HG03442 (cell line): ENCODE data around the gene SF3A1.

Experiments
- ATAC-seq: cut with Tn5 transposase; IDR thresholded peaks from one replicate; pipeline ENCODE4 v1.9.1; 2021; ENCODE audit warnings: mild to moderate bottlenecking, moderate library complexity; ENCODE audit not compliant: unreplicated experiment

The SF3A1 gene

DNA sequence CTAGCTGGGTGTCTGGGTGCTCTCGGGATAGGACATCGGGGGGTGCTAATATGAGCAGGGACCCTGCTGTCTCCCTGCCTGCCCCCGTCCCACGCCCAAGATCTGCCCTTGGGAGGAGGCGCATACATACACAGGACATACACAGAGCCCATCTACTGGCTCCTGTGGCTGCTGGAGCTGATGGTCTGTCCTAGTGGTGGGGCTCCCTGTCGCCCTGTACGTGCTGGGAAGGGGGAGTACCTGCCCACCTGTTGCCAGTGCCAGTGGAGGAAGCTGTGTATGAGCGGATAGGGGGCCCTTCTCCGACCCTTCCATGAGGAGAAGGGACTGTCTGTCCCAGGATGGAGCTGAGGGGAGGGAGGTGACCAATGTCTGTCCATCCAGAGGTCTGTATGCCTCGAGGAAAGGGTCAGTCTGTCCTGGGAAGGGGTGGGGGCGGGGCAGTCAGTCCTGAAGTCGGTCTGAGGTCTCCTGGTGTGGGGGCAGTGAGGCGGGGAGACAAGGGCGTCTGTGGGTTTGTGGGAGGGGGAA lies 30.9 kb downstream of the SF3A1 start:
- no peak for ATAC-seq

DNA sequence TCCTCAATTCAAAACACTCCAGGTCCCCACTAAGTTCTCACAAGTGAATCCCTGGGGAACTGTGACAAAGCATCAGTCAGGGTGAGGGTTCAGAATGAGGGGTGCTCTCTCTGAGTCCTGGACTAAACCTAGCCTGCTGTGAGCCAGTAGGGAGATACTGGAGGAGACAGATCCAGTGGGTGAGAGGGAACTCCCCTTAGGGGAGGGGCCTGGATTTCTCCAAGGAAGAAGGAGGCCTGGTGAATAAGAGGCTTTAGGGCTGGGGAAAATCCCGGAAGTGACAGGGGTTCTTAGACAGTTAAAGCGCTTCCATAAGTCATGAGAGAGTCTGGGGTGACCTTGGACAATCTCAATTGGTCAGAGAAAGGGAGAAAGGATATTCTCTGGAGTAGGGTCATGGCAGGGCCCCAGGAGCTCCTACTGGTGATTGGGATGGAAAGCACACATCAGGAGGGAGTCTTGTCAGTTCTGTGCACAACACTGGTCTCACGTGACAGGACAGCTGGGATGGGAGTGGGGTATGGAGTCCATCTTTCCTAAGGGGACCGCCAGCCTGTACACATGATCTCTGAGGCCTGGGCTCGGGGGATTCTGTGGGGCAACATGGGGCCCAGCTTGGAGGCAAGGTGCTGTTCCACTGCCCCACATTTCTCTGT lies 31.5 kb downstream of the SF3A1 start:
- no peak for ATAC-seq

- ATAC-seq: no peak
Observed at GRCh38 chr22:30324014-30324730, 32.5 kb downstream of the SF3A1 start.

- ATAC-seq: no peak
Observed at GRCh38 chr22:30323246-30323645, 33.4 kb downstream of the SF3A1 start.

- no peak for ATAC-seq
Observed at GRCh38 chr22:30321461-30321860, 35.2 kb downstream of the SF3A1 start.

- no peak for ATAC-seq
Observed at GRCh38 chr22:30320021-30320556, 36.6 kb downstream of the SF3A1 start.

DNA sequence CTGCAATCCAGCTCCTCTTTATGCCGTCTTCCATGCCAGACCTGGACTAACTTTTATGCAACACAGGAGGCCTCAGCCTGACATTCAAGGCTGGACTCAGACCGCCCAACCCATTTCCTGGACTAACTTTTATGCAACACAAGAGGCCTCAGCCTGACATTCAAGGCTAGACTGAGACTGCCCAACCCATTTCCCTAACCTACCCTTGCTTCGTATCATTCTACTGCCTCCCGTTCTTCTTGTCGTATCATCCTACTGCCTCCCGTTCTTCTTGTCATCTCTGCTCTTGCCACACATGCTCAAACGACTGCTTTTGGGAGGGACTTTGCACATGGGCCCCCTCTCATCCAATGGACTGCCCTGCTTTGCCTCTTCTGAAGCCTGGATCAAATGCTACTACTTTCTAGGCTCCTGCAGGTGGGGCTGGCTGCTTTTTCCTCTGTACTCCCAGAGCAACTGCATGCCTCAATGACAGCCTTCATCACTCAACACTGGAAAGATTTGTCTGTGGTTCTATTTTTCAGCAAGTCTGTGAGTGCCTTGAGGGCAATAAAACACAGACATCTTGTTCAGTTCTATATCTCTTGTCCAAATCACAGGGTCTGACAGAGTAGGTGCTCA lies 37.8 kb downstream of the SF3A1 start:
- no peak for ATAC-seq

DNA sequence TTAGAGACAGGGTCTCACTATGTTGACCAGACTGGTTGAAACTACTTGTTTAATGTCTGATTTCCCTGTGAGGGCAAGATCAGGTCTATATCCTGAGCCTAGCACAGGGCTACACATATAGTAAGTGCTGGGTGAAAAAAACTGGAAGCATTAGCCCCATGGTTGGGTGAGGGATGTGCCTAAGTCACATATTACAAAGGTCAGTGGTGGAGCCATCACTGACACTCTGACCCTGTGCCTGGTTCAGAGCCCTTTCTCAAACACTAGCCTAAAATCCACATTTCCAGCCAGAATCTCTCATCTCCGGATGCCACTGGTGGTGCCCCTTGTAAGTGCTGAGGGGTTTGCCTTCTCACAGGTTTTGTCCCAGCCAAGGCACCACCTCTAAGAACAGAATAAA lies 38.9 kb downstream of the SF3A1 start:
- no peak for ATAC-seq

DNA sequence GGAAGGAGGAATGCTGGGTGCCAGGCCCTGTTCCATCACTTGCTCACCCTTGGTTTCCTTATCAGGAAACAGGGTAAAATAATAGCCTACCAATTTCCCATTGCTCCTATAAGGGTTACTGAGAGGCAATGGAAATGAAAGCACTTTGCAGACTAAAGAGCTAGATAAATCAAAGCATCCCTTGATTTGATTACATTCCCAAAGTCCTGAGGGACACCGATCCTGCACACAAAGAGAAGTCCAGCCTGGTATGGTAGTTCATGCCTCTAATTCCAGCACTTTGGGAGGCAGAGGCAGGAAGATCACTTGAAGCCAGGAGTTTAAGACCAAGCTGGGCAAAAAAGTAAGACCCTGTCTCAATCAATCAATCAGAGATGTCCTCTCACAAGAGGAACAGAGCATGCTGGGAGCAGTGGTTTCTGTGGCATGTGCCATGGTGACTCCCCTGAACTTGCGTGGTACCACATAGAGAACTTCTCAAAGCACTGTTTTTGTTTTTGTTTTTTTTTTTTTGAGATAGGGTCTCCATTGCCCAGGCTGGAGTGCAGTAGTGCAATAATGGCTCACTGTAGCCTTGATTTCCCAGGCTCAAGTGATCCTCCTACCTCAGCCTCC lies 40.6 kb downstream of the SF3A1 start:
- no peak for ATAC-seq

DNA sequence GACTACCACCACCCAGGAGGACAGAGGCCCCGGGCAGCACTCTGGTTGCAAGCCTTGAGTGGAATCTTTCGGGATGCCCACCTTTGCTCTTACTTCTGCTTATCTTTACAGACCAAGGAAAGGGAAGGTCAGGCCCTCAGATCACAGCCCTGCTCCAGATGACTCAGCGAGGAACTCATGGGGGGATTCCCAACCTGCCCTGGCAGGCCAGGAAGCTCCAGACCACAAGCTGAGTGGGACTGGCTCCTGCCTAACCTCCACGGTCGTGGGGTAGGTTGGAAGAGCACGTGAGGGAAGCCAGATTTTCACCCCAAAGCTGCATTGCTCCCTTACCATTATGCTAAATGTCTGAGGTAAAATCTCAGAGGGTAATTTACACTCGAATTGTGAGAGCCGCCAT lies 41.8 kb downstream of the SF3A1 start:
- ATAC-seq: no peak

GRCh38 chr22:30313527-30314363 lies 42.9 kb downstream of the SF3A1 start:
- no peak for ATAC-seq

GRCh38 chr22:30312053-30312452 lies 44.6 kb downstream of the SF3A1 start:
- ATAC-seq: no peak

GRCh38 chr22:30310881-30311771 lies 45.6 kb downstream of the SF3A1 start:
- ATAC-seq: no peak

GRCh38 chr22:30309951-30310741 lies 46.5 kb downstream of the SF3A1 start:
- ATAC-seq: peak; percentile 33

DNA sequence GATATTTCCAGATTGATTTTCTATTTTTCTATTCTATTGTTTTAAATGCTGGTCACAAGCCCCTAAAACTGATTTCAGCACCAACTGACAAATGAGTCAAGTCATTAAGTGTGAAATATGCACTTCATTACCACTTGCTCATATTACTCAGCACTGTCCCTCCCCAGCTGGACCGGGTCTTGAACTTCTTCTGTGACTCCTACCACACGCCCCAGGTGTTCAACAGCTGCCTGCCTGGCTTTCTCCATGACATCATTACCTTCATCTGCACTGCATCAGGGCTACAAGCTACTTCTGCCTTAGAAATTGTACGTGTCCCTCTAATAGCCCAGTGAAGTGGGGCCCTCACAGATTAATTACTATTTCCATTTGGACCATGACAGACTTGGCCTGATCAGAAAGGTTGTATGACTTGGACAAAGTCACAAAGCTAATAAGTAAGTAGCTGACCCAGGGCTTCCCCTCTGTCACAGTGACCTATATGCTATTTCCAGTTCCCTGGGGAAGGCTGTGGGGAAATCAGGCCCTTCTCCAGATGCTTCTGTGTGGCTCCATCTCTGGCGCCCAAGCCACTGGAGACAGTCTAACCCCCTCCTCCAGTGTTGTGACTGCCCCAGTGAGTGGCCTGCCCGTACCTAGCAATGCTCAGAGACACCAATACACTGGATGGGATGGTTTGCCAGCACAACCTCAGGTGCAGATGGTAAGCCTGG lies 48.0 kb downstream of the SF3A1 start:
- ATAC-seq: no peak

- ATAC-seq: no peak
Observed at GRCh38 chr22:30308093-30308492, 48.6 kb downstream of the SF3A1 start.

DNA sequence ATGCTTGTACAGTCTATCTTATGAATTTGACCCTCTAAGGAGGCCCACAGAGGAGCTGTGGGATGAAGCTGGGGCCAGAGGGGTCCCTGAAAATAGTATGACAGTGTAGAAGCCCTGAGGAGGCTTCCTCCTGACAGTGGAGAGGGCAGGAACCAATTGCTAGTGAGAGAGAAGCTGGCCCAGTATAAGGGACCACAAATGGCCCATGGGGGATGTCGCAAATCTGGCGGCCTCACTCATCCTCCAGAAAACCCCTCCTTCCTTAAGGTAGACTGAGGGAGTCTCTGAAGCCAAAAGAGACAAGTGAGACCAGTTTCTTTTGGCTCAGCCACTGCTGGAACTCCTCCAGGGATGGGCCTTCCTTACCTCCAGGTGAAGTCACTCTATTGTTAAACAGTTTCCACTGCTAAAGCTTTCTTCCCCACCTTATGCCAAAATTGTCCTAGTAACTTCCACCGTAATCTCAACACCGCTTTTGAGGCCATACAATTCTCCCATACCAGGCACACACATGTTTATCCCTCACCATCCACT lies 49.6 kb downstream of the SF3A1 start:
- ATAC-seq: no peak

DNA sequence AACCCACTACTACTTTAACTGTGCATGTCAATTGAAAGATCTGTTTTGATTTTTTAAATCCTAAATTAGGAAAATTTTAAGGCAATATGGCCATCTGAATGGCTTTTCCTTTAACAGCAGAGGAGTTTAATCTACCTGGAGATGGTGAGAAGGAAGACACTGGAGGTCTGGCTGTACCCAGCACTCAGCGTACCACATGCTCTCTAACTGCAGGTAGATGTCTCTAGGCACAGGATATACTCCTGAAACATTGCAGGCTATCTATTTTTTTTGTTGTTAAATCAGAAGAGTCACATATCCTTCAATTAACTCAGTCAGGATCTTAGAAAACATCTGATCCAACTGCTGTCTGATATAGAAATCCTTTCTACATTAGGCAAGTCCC lies 50.1 kb downstream of the SF3A1 start:
- no peak for ATAC-seq
